ENCODE data around the gene B4GALT4. TPM values are rescaled to one million over a fixed set of nuclear protein-coding genes. Genes with fewer than 3 reads are reported as not detected.

B4GALT4 gene
- total RNA-seq, 1 donor, result 17.6 TPM

DNA sequence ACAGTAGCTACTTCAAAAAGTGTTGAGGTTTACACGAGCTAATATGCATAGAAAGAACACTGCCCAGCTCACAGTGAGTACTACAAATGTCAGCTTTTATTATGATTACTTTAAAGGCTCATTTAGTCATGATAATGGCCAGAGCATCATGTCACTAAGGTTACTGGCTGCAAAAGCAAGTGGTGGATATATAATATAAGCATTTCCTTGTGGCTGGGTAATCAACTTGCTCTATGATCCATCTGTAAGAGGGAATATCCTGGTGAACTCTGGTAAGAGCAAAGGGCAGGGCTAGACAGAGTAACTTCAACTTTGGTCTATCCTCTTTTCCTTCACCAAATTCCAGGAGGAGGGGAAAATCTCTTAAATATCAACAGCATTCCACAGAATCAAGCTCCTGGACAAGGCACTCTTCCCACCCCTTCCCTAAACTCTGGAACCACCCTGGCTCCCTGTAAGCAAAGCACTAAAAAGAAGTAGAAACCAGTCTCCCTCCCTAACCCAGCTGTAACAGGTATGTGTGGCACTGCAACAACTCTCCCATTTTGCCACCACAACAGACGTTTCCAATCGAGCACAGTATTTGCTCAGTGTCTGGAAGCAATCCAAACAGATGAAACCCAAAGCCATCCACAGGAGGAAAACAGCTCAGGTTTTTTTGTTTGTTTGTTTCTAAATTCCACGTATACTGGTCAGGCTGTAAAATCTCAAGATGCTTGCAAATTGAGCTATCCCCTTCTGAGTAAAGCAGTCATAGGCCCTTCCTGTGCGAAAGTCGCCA, 13.4 kb downstream of the B4GALT4 start:
- no peaks in the 10 kb centered on the region for H3K27me3 ChIP-seq (ENCODE audit: insufficient read depth, low read length)
- no peaks in the 10 kb centered on the region for H3K9me3 ChIP-seq (ENCODE audit: low read depth, low read length)
- H3K4me3 ChIP-seq (ENCODE audit: low read length), result no peak overlapping the region
- no peaks in the 10 kb centered on the region for H3K4me1 ChIP-seq (ENCODE audit: insufficient read depth, low read length)

DNA sequence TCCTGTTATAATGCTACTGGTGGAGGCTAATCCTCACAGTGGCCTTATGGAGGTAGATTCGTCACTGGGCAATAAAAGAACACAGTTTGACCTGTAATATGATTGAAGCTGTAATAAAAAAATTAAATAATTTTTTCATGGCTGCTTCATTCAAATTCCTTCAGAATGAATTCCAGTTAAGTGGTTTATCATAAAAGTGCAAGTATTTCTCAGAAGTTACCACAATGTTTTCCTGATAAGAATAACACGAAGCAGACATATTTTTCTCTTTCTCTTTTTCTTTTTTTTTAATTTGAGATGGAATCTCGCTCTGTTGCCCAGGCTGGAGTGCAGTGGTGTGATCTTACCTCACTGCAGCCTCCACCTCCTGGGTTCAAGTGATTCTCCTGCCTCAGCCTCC, 15.6 kb downstream of the B4GALT4 start:
- Histone ChIP-seq H3K4me3 (ENCODE audit: low read length) (no peak overlapping the region), H3K9me3 (ENCODE audit: low read depth, low read length) (no peaks in the 10 kb centered on the region), H3K27me3 (ENCODE audit: insufficient read depth, low read length) (no peaks in the 10 kb centered on the region), H3K4me1 (ENCODE audit: insufficient read depth, low read length) (no peaks in the 10 kb centered on the region)

- H3K4me3 ChIP-seq (ENCODE audit: low read length), result no peak overlapping the region
- no peaks in the 10 kb centered on the region for H3K4me1 ChIP-seq (ENCODE audit: insufficient read depth, low read length)
- no peaks in the 10 kb centered on the region for H3K27me3 ChIP-seq (ENCODE audit: insufficient read depth, low read length)
- H3K9me3 ChIP-seq (ENCODE audit: low read depth, low read length), result no peaks in the 10 kb centered on the region
These were observed 17.2 kb downstream of the B4GALT4 start for GRCh38 chr3:119223511-119223910.

GRCh38 chr3:119222391-119222790, 18.3 kb downstream of the B4GALT4 start:
- H3K4me3 ChIP-seq (ENCODE audit: low read length), result no peak overlapping the region
- no peaks in the 10 kb centered on the region for H3K27me3 ChIP-seq (ENCODE audit: insufficient read depth, low read length)
- no peaks in the 10 kb centered on the region for H3K4me1 ChIP-seq (ENCODE audit: insufficient read depth, low read length)
- H3K9me3 ChIP-seq (ENCODE audit: low read depth, low read length), result no peaks in the 10 kb centered on the region

GRCh38 chr3:119221779-119222320, 18.8 kb downstream of the B4GALT4 start:
- H3K9me3 ChIP-seq (ENCODE audit: low read depth, low read length), result no peaks in the 10 kb centered on the region
- no peak overlapping the region for H3K4me3 ChIP-seq (ENCODE audit: low read length)
- H3K4me1 ChIP-seq (ENCODE audit: insufficient read depth, low read length), result no peaks in the 10 kb centered on the region
- H3K27me3 ChIP-seq (ENCODE audit: insufficient read depth, low read length), result no peaks in the 10 kb centered on the region

DNA sequence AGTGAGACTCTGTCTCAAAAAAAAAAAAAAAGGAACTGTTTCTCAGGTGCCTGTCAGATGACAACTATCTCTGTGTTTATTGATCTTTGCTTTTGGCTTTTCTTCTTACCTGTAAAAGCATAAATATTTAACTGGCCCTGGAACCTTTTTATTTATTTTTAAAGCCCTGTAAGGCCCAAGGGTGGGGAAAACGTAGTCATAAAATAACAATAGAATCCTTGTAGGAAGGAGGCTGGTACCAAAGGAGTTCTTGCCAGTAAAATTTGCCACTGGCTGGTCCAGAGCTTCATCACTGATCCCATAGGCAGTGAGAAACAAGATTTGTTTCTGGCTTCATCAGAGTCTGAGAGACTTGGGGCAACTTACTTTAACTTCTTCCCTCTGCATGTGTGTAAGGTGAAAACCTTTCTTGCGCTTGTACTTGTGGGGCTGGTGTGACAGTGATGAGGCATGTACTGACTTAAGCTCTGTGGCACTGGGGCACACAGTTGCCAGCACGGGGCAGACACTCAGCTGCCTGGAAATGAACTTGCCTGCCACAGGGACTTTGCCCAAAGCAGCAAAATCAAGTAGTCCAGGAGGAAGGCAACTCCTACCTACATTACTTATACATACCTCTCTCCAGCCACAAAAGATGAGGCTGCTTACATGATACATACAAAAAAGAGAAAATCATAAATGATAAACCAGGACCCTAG, 19.6 kb downstream of the B4GALT4 start:
- no peaks in the 10 kb centered on the region for H3K9me3 ChIP-seq (ENCODE audit: low read depth, low read length)

DNA sequence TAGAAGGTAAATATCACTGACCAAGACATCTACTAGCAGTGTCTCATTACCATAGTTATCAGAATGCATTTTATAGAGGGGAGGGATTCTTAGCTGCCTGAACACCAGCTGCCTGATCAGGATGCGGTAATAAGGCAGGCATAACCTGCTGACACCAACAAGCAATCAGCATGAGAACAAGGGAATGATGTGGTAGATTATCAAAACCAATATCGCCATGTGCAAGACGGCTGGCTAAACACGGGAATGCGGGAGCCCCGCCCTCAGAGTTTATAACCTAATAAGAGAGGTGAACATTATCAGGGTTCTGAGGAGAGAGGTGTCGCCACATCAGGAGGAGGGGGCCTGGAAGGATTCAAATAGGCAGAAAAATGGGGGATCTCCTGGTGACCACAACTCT, 20.5 kb downstream of the B4GALT4 start:
- Histone ChIP-seq H3K4me1 (ENCODE audit: insufficient read depth, low read length) (no peaks in the 10 kb centered on the region), H3K9me3 (ENCODE audit: low read depth, low read length) (no peaks in the 10 kb centered on the region), H3K4me3 (ENCODE audit: low read length) (no peak overlapping the region), H3K27me3 (ENCODE audit: insufficient read depth, low read length) (no peaks in the 10 kb centered on the region)

More for the DNA sequence above, 19.6 kb downstream of the B4GALT4 start:
- Histone ChIP-seq H3K4me1 (ENCODE audit: insufficient read depth, low read length) (no peaks in the 10 kb centered on the region), H3K4me3 (ENCODE audit: low read length) (no peak overlapping the region), H3K27me3 (ENCODE audit: insufficient read depth, low read length) (no peaks in the 10 kb centered on the region)

- H3K27me3 ChIP-seq (ENCODE audit: insufficient read depth, low read length), result no peaks in the 10 kb centered on the region
- H3K9me3 ChIP-seq (ENCODE audit: low read depth, low read length), result no peaks in the 10 kb centered on the region
- H3K4me3 ChIP-seq (ENCODE audit: low read length), result no peak overlapping the region
- no peaks in the 10 kb centered on the region for H3K4me1 ChIP-seq (ENCODE audit: insufficient read depth, low read length)
These were observed 21.6 kb downstream of the B4GALT4 start for GRCh38 chr3:119219069-119219468.

DNA sequence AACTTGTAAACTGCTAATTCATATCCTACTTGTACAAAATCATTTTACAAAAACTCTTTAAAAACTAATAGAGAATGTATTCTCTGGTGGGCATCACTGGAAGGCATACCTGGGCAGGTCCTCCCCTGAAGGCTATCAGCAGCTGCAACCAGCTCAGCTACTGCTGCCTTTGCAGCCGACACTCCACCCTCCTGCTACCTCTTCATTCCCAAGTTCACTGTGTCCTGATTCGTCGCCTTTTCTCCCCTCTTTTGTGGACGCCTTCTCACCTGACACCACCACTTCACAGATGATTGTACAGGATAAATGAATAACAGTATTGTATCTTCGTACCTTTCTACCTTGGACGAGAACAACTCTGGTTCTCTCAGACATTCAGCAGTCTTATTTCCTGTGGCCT, 28.9 kb downstream of the B4GALT4 start:
- H3K4me3 ChIP-seq (ENCODE audit: low read length), result no peak overlapping the region
- no peaks in the 10 kb centered on the region for H3K27me3 ChIP-seq (ENCODE audit: insufficient read depth, low read length)
- H3K4me1 ChIP-seq (ENCODE audit: insufficient read depth, low read length), result peaks cover 11% of the 10 kb centered on the region
- no peaks in the 10 kb centered on the region for H3K9me3 ChIP-seq (ENCODE audit: low read depth, low read length)

DNA sequence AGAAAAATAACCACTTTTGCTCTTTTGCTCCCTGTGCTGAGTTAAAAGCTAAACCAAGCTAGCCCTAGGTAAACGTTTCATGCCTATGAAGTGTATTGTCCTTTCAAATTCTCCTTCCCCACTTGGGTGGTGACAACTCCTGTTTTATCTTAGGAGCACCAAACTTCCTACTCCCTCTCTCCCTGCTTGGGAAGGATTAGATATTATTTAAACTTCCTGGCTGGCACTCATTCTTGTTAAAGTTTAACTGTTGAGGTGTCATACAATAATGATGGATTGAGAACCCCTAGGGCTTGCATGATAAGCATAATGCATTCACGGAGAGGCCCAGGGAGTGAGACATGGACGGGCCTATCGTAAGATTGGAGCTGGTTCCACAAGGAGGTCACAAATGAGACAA, 29.5 kb downstream of the B4GALT4 start:
- no peaks in the 10 kb centered on the region for H3K9me3 ChIP-seq (ENCODE audit: low read depth, low read length)
- H3K4me3 ChIP-seq (ENCODE audit: low read length), result no peak overlapping the region
- H3K4me1 ChIP-seq (ENCODE audit: insufficient read depth, low read length), result peaks cover 16% of the 10 kb centered on the region
- H3K27me3 ChIP-seq (ENCODE audit: insufficient read depth, low read length), result no peaks in the 10 kb centered on the region

- Histone ChIP-seq H3K9me3 (ENCODE audit: low read depth, low read length) (no peaks in the 10 kb centered on the region), H3K27me3 (ENCODE audit: insufficient read depth, low read length) (no peaks in the 10 kb centered on the region), H3K4me3 (ENCODE audit: low read length) (no peak overlapping the region), H3K4me1 (ENCODE audit: insufficient read depth, low read length) (peaks cover 19% of the 10 kb centered on the region)
These were observed 33.2 kb downstream of the B4GALT4 start for GRCh38 chr3:119207512-119207875.

GRCh38 chr3:119206611-119207511, 33.8 kb downstream of the B4GALT4 start:
- H3K27me3 ChIP-seq (ENCODE audit: insufficient read depth, low read length), result no peaks in the 10 kb centered on the region
- peaks cover 19% of the 10 kb centered on the region for H3K4me1 ChIP-seq (ENCODE audit: insufficient read depth, low read length)
- no peak overlapping the region for H3K4me3 ChIP-seq (ENCODE audit: low read length)
- no peaks in the 10 kb centered on the region for H3K9me3 ChIP-seq (ENCODE audit: low read depth, low read length)

- H3K9me3 ChIP-seq (ENCODE audit: low read depth, low read length), result no peaks in the 10 kb centered on the region
- no peak overlapping the region for H3K4me3 ChIP-seq (ENCODE audit: low read length)
- peaks cover 19% of the 10 kb centered on the region for H3K4me1 ChIP-seq (ENCODE audit: insufficient read depth, low read length)
- no peaks in the 10 kb centered on the region for H3K27me3 ChIP-seq (ENCODE audit: insufficient read depth, low read length)
These were observed 35.0 kb downstream of the B4GALT4 start for GRCh38 chr3:119205685-119206084.

- Histone ChIP-seq H3K4me1 (ENCODE audit: insufficient read depth, low read length) (peaks cover 19% of the 10 kb centered on the region), H3K27me3 (ENCODE audit: insufficient read depth, low read length) (no peaks in the 10 kb centered on the region), H3K4me3 (ENCODE audit: low read length) (no peak overlapping the region), H3K9me3 (ENCODE audit: low read depth, low read length) (no peaks in the 10 kb centered on the region)
These were observed 35.5 kb downstream of the B4GALT4 start for GRCh38 chr3:119205209-119205608.

- no peaks in the 10 kb centered on the region for H3K4me1 ChIP-seq (ENCODE audit: insufficient read depth, low read length)
- H3K27me3 ChIP-seq (ENCODE audit: insufficient read depth, low read length), result no peaks in the 10 kb centered on the region
- H3K9me3 ChIP-seq (ENCODE audit: low read depth, low read length), result no peaks in the 10 kb centered on the region
- H3K4me3 ChIP-seq (ENCODE audit: low read length), result no peak overlapping the region
These were observed 44.8 kb downstream of the B4GALT4 start for GRCh38 chr3:119195911-119196310.

Measured in mononuclear cell (primary cell).